ENCODE data around the gene RAMP2. TPM values are rescaled to one million over a fixed set of nuclear protein-coding genes. Genes with fewer than 3 reads are reported as not detected.

RAMP2 gene
- total and polyA plus RNA-seq, 2 experiments from 2014 or later: 13.1 to 48.7 TPM

DNA sequence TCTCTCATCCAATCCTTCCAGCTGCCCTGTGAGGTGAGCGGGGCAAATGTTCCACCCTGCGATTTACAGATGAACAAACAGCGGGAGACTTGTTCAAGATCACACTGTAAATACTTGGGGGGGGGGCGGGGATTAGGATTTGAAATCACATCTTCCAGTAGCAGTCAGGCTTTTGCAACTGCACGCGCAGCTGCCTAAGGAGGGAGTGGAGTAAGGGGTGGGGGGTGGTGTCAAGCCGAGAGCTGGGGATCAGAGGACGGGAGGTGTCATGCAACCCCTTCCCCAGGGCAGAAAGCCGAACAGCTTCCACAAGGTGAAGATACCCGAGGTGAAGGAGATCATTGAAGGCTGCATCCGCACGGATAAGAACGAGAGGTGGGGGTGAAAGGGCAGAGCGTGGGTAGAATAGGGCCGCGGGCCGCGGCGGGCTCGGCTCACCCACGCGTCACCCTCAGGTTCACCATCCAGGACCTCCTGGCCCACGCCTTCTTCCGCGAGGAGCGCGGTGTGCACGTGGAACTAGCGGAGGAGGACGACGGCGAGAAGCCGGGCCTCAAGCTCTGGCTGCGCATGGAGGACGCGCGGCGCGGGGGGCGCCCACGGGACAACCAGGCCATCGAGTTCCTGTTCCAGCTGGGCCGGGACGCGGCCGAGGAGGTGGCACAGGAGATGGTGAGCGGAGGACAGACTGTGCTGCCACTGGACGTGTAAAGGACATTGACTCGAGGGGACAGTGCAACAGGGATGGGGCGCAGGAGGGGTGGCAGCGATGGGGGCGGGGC is 24.0 kb downstream of the RAMP2 start:
- Histone ChIP-seq H3K9me3 (ENCODE audit: low read depth) (no peaks in the 10 kb centered on the region), H4K20me1 (ENCODE audit: insufficient read depth, poor library complexity, severe bottlenecking) (no peaks in the 10 kb centered on the region), H3K36me3 (replicated peaks; ENCODE audit: insufficient read depth, low read depth) (no peaks in the 10 kb centered on the region), H3K27me3 (peaks cover 11% of the 10 kb centered on the region), H3K9me2 (replicated peaks; ENCODE audit: insufficient read depth) (no peaks in the 10 kb centered on the region), H3K27ac (no peak overlapping the region), H3K4me2 (no peak overlapping the region), H3K4me1 (ENCODE audit: insufficient read depth) (peaks cover 16% of the 10 kb centered on the region), H2AFZ (no peak overlapping the region), H3K4me3 (no peak overlapping the region), H3K79me2 (no peaks in the 10 kb centered on the region)
- TF ChIP-seq, protein P1, sequence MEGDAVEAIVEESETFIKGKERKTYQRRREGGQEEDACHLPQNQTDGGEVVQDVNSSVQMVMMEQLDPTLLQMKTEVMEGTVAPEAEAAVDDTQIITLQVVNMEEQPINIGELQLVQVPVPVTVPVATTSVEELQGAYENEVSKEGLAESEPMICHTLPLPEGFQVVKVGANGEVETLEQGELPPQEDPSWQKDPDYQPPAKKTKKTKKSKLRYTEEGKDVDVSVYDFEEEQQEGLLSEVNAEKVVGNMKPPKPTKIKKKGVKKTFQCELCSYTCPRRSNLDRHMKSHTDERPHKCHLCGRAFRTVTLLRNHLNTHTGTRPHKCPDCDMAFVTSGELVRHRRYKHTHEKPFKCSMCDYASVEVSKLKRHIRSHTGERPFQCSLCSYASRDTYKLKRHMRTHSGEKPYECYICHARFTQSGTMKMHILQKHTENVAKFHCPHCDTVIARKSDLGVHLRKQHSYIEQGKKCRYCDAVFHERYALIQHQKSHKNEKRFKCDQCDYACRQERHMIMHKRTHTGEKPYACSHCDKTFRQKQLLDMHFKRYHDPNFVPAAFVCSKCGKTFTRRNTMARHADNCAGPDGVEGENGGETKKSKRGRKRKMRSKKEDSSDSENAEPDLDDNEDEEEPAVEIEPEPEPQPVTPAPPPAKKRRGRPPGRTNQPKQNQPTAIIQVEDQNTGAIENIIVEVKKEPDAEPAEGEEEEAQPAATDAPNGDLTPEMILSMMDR (IDR thresholded peaks at IDR 0.05; ENCODE audit: poor library complexity): no peak
- TF ChIP-seq EZH2phosphoT487 (IDR thresholded peaks at IDR 0.05; ENCODE audit: low read depth, severe bottlenecking, unreplicated experiment) (no peak), EZH2 (IDR thresholded peaks at IDR 0.05; ENCODE audit: borderline replicate concordance) (no peak)
- WGBS (ENCODE audit: low lambda C conversion rate, missing lambda C conversion rate): 95% methylated on average over 52 of the region's 52 CpGs
- no peak for DNase-seq (ENCODE audit: low spot score)

DNA sequence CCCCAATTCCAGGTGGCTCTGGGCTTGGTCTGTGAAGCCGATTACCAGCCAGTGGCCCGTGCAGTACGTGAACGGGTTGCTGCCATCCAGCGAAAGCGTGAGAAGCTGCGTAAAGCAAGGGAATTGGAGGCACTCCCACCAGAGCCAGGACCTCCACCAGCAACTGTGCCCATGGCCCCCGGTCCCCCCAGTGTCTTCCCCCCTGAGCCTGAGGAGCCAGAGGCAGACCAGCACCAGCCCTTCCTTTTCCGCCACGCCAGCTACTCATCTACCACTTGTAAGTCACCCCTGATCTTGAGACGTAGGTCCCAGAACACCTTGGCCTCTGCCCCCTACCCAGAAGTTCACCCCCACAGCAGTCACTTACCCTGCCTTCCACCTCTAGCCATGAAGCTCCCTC is 26.2 kb downstream of the RAMP2 start:
- Histone ChIP-seq H4K20me1 (ENCODE audit: insufficient read depth, poor library complexity, severe bottlenecking) (no peaks in the 10 kb centered on the region), H3K27ac (no peak overlapping the region), H3K9me2 (replicated peaks; ENCODE audit: insufficient read depth) (no peaks in the 10 kb centered on the region), H3K36me3 (replicated peaks; ENCODE audit: insufficient read depth, low read depth) (no peaks in the 10 kb centered on the region), H3K27me3 (no peaks in the 10 kb centered on the region), H3K79me2 (no peaks in the 10 kb centered on the region), H3K9me3 (ENCODE audit: low read depth) (no peaks in the 10 kb centered on the region), H3K4me1 (ENCODE audit: insufficient read depth) (no peaks in the 10 kb centered on the region), H2AFZ (no peak overlapping the region), H3K4me2 (no peak overlapping the region), H3K4me3 (no peak overlapping the region)
- no peak for DNase-seq (ENCODE audit: low spot score)
- TF ChIP-seq EZH2 (IDR thresholded peaks at IDR 0.05; ENCODE audit: borderline replicate concordance) (no peak), EZH2phosphoT487 (IDR thresholded peaks at IDR 0.05; ENCODE audit: low read depth, severe bottlenecking, unreplicated experiment) (no peak)
- TF ChIP-seq, protein P1 (IDR thresholded peaks at IDR 0.05; ENCODE audit: poor library complexity): no peak
- WGBS (ENCODE audit: low lambda C conversion rate, missing lambda C conversion rate): 97% methylated on average over 10 of the region's 11 CpGs

DNA sequence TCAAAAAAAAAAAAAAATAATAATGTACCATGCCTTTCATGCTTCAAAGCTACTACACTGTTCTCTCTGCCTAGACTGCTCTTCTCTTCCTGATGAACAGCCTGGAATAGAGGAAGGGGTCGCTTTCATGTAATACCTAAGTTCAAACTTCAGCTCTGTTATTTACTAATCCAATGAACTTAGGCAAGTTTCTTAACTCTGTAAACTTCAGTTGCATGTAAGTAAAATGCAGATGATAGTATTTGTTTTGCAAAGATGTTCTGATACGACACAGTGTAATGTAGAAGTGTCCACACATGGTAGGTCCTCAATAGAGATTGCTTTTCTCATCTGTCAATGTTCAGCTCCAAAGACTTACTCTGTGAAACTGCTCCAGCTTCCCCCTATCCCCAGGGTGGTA is 30.9 kb downstream of the RAMP2 start:
- H3K4me2 ChIP-seq: no peak overlapping the region
- H3K9me3 ChIP-seq (ENCODE audit: low read depth): no peaks in the 10 kb centered on the region
- H3K4me1 ChIP-seq (ENCODE audit: insufficient read depth): peaks cover 5% of the 10 kb centered on the region
- no peaks in the 10 kb centered on the region for H3K9me2 ChIP-seq (replicated peaks; ENCODE audit: insufficient read depth)
- H4K20me1 ChIP-seq (ENCODE audit: insufficient read depth, poor library complexity, severe bottlenecking): no peaks in the 10 kb centered on the region
- no peak overlapping the region for H2AFZ ChIP-seq
- 90% methylated on average over 2 of the region's 2 CpGs for WGBS (ENCODE audit: low lambda C conversion rate, missing lambda C conversion rate)
- no peaks in the 10 kb centered on the region for H3K36me3 ChIP-seq (replicated peaks; ENCODE audit: insufficient read depth, low read depth)
- H3K27me3 ChIP-seq: no peaks in the 10 kb centered on the region
- H3K27ac ChIP-seq: no peak overlapping the region
- DNase-seq (ENCODE audit: low spot score): no peak
- H3K4me3 ChIP-seq: no peak overlapping the region
- TF ChIP-seq EZH2 (IDR thresholded peaks at IDR 0.05; ENCODE audit: borderline replicate concordance): no peak
- TF ChIP-seq, protein P1 (IDR thresholded peaks at IDR 0.05; ENCODE audit: poor library complexity): no peak
- no peak for TF ChIP-seq EZH2phosphoT487 (IDR thresholded peaks at IDR 0.05; ENCODE audit: low read depth, severe bottlenecking, unreplicated experiment)
- H3K79me2 ChIP-seq: peaks cover 11% of the 10 kb centered on the region

Data from hepatocyte (in vitro differentiated cells).